ENCODE results near the gene NDUFB4. TPM values are rescaled to one million over a fixed set of nuclear protein-coding genes. Genes with fewer than 3 reads are reported as not detected.

Gene NDUFB4
- total and polyA plus RNA-seq, 9 of the 15 experiments (the other 6 are each of a cell fraction or from before 2014, with no cell fraction given) = 124 to 670 (median 227) TPM

GRCh38 chr3:120622457-120622856 is 26.3 kb downstream of the NDUFB4 start (continued):
- no peak for TF ChIP-seq TCF7L2 (IDR thresholded peaks at IDR 0.05; ENCODE audit: low read depth, low read length)
- no peak for TF ChIP-seq ZC3H11A (IDR thresholded peaks at IDR 0.05; ENCODE audit: low read depth, low read length)
- no peak for TF ChIP-seq ZNF324 (CRISPR knock-in tag; IDR thresholded peaks at IDR 0.05)

GRCh38 chr3:120622870-120623726 is 27.0 kb downstream of the NDUFB4 start:
- FAIRE-seq (peak; percentile 88), ATAC-seq (peak; percentile 92), DNase-seq (ENCODE audit: extremely low read depth in 1 of 4, low spot score in 3 of 4) (peak; percentile 25 to 77 (median 44))
- intact Hi-C loops (cut with micrococcal nuclease) (loop anchor here (1.0 to 2.0 kb wide), 3 partner anchors 62 to 172 kb away; partner anchors contain the start of genes GTF2E1 and RABL3), in situ Hi-C loops (cut with MboI) (loop anchor here (10.0 kb wide), 1 partner anchor 172 kb away; no protein-coding TSS in a partner anchor)
- H3K9me3 ChIP-seq (replicated peaks; ENCODE audit: control insufficient read depth, insufficient read depth, low read depth, low read length) = no peaks in the 10 kb centered on the region
- CTCF ChIA-PET (ENCODE audit: low intra/inter-chr PET ratio) = interaction anchor here (1.4 to 1.6 kb wide), 2 partner anchors 62 to 171 kb away, joined by 4 read pairs; no protein-coding TSS in a partner anchor
- H3K4me3 ChIP-seq = no peak overlapping the region
- H3K4me1 ChIP-seq (replicated peaks in 1 of 2; ENCODE audit: control insufficient read depth in 2 of 2, insufficient read depth in 2 of 2, low read length in 2 of 2) = peaks cover 0 to 9% of the 10 kb centered on the region in 2 experiments; a peak in 3 of 5 replicates
- no peaks in the 10 kb centered on the region for H3K27me3 ChIP-seq (ENCODE audit: control insufficient read depth in 2 of 2, insufficient read depth in 2 of 2, low read length in 2 of 2)
- POLR2A ChIA-PET = interaction anchor here (0.6 to 1.0 kb wide), 3 partner anchors 20 to 24 kb away, joined by 3 to 7 read pairs (median 3); no protein-coding TSS in a partner anchor
- BruUV-seq (replicated peaks) = no TSS peak
- H3K9me1 ChIP-seq (ENCODE audit: control insufficient read depth, insufficient read depth, low read length) = no peaks in the 10 kb centered on the region
- peak overlapping the region; percentile 18; the same call in 1 of the 2 replicates for H3K4me2 ChIP-seq (ENCODE audit: insufficient read depth, low read length)
- H2AFZ ChIP-seq (ENCODE audit: low read depth, low read length) = peak overlapping the region; percentile 67
- H4K20me1 ChIP-seq (replicated peaks; ENCODE audit: control insufficient read depth, insufficient read depth, low read length) = no peaks in the 10 kb centered on the region
- H3K36me3 ChIP-seq (ENCODE audit: control insufficient read depth, insufficient read depth, low read length) = no peaks in the 10 kb centered on the region
- WGBS (ENCODE audit: insufficient coverage, low coverage, missing lambda C conversion rate) = 8% methylated on average over 8 of the region's 12 CpGs
- peak overlapping the region; percentile 70; the same call in 2 of the 3 replicates for H3K27ac ChIP-seq (ENCODE audit: extremely low read depth, low read depth, low read length)
- no peaks in the 10 kb centered on the region for H3K79me2 ChIP-seq (ENCODE audit: control insufficient read depth, insufficient read depth, low read length)
- peak overlapping the region in 1 of 2 experiments; percentile 34; a peak in 1 of 4 replicates for H3K9ac ChIP-seq (ENCODE audit: insufficient read depth in 1 of 2, low read depth in 2 of 2, low read length in 2 of 2)
- TF ChIP-seq STAG1 (CRISPR knock-in tag; IDR thresholded peaks at IDR 0.05; ENCODE audit: borderline replicate concordance) = no peak
- TF ChIP-seq LCOR (CRISPR knock-in tag; IDR thresholded peaks at IDR 0.05) = no peak
- TF ChIP-seq JUN (IDR thresholded peaks at IDR 0.05; ENCODE audit: borderline replicate concordance, low read depth, low read length) = peak; percentile 62
- no peak for TF ChIP-seq JUN (CRISPR knock-in tag; IDR thresholded peaks at IDR 0.05; ENCODE audit: borderline replicate concordance)
- no peak for TF ChIP-seq ZBTB5 (IDR thresholded peaks at IDR 0.05)
- peak in 1 of 2 experiments; percentile 26; a peak in 1 of 4 replicates for TF ChIP-seq MNT (conservative IDR thresholded peaks at IDR 0.05)
- peak in 1 of 2 experiments; percentile 15 for TF ChIP-seq AFF1 (IDR thresholded peaks at IDR 0.05; ENCODE audit: low read depth in 1 of 2, partially characterized antibody in 2 of 2)

Measured in K562 (cell line).